ENCODE data around the gene PIGX.

The PIGX gene

GRCh38 chr3:196673632-196674031 is 38.5 kb upstream of the PIGX start:
- ChIA-PET POLR2A (no interaction called here), CTCF (interaction anchor here (1.3 kb wide), 1 partner anchor 11 kb away, joined by 7 read pairs; no protein-coding TSS in a partner anchor)
- no peak for TF ChIP-seq CTCF (IDR thresholded peaks at IDR 0.05; ENCODE audit: control extremely low read depth, extremely low read depth, low read depth, missing control alignments)
- DNase-seq (ENCODE audit: extremely low spot score): no peak

GRCh38 chr3:196677353-196677752 is 34.8 kb upstream of the PIGX start:
- CTCF ChIA-PET: interaction anchor here (0.9 to 1.8 kb wide), 9 partner anchors 8 to 191 kb away, joined by 3 to 24 read pairs (median 3); no protein-coding TSS in a partner anchor
- no peak for TF ChIP-seq CTCF (IDR thresholded peaks at IDR 0.05; ENCODE audit: control extremely low read depth, extremely low read depth, low read depth, missing control alignments)
- DNase-seq (ENCODE audit: extremely low spot score): no peak
- POLR2A ChIA-PET: interaction anchor here (0.5 to 0.9 kb wide), 2 partner anchors 62 to 262 kb away, joined by 3 to 4 read pairs; no protein-coding TSS in a partner anchor

GRCh38 chr3:196677931-196678330 is 34.2 kb upstream of the PIGX start:
- ChIA-PET POLR2A (interaction anchor here (0.5 kb wide), 1 partner anchor 263 kb away, joined by 3 read pairs; no protein-coding TSS in a partner anchor), CTCF (interaction anchor here (0.9 to 1.8 kb wide), 7 partner anchors 7 to 192 kb away, joined by 3 to 24 read pairs (median 3); no protein-coding TSS in a partner anchor)
- no peak for DNase-seq (ENCODE audit: extremely low spot score)
- no peak for TF ChIP-seq CTCF (IDR thresholded peaks at IDR 0.05; ENCODE audit: control extremely low read depth, extremely low read depth, low read depth, missing control alignments)

GRCh38 chr3:196684548-196685407 is 27.4 kb upstream of the PIGX start:
- TF ChIP-seq CTCF (IDR thresholded peaks at IDR 0.05; ENCODE audit: control extremely low read depth, extremely low read depth, low read depth, missing control alignments): peak; percentile 76
- CTCF ChIA-PET: interaction anchor here (0.6 to 5.0 kb wide), 35 partner anchors 8 to 425 kb away, joined by 3 to 54 read pairs (median 4); partner anchors contain the start of genes CEP19, NRROS and PIGX
- POLR2A ChIA-PET: interaction anchor here (0.6 to 0.7 kb wide), 2 partner anchors 28 to 1191 kb away, joined by 3 read pairs; partner anchors contain the start of genes CEP19 and PIGX
- peak; percentile 82 for DNase-seq (ENCODE audit: extremely low spot score)

- ChIA-PET POLR2A (no interaction called here), CTCF (interaction anchor here (1.6 to 5.0 kb wide), 6 partner anchors 21 to 157 kb away, joined by 9 to 54 read pairs (median 13); no protein-coding TSS in a partner anchor)
- TF ChIP-seq CTCF (IDR thresholded peaks at IDR 0.05; ENCODE audit: control extremely low read depth, extremely low read depth, low read depth, missing control alignments): no peak
- no peak for DNase-seq (ENCODE audit: extremely low spot score)
These were observed 25.7 kb upstream of the PIGX start for GRCh38 chr3:196686436-196686835.

GRCh38 chr3:196688349-196688748 is 23.8 kb upstream of the PIGX start:
- TF ChIP-seq CTCF (IDR thresholded peaks at IDR 0.05; ENCODE audit: control extremely low read depth, extremely low read depth, low read depth, missing control alignments): no peak
- DNase-seq (ENCODE audit: extremely low spot score): no peak
- ChIA-PET POLR2A (no interaction called here), CTCF (interaction anchor here (1.1 to 5.0 kb wide), 5 partner anchors 8 to 79 kb away, joined by 4 to 54 read pairs (median 4); partner anchors contain the start of gene NRROS)
